HG02571 (cell line): ENCODE data around the gene DNLZ.
"Not testable (repeated sequence)": the region's sequence is repeated elsewhere in the genome, so short reads cannot be mapped to it uniquely, and the experiment has no call there.

Experiments used
- ATAC-seq: cut with Tn5 transposase; IDR thresholded peaks from one replicate; pipeline ENCODE4 v1.9.1; 2021; ENCODE audit warnings: mild to moderate bottlenecking, moderate library complexity; ENCODE audit not compliant: unreplicated experiment

DNLZ gene

DNA sequence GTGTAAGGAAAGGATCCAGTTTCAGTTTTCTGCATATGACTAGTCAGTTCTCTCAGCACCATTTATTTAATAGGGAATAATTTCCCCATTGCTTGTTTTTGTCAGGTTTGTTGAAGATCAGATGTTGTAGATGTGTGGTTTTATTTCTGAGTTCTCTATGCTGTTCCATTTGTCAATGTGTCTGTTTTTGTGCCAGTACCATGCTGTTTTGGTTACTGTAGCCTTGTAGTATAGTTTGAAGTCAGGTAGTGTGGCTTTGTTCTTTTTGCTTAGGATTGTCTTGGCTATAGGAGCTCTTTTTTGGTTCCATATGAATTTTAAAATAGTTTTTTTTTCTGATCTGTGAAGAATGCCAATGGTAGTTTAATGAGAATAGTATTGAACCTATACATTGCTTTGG is 42.6 kb downstream of the DNLZ start:
- ATAC-seq = not testable (repeated sequence)

DNA sequence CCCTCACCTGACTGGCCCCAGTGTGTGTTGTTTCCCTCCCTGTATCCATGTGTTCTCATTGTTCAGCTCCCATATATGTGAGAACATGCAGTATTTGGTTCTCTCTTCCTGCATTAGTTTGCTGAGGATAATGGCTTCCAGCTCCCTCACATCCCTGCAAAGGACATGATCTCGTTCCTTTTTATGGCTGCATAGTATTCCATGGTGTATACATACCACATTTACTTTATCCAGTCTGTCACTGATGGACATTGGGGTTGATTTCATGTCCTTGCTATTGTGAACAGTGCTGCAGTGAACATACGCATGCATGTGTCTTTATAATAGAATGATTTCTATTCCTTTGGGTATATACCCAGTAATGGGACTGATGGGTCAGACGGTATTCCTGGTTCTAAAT is 43.6 kb downstream of the DNLZ start:
- not testable (repeated sequence) for ATAC-seq

DNA sequence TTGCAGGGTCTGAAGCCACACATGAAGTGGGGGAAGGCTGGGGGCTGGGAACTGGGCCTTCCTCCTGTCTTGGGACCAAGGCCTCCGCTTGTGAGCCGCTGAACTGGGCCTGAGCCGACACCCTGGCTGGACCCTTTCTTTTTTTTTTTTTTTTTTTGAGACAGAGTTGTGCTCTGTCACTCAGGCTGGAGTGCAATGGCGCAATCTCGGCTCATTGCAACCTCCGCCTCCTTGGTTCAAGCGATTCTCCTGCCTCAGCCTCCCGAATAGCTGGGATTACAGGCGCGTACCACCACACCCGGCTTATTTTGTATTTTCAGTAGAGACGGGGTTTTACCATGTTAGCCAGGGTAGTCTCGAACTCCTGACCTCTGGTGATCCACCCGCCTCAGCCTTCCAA is 44.3 kb downstream of the DNLZ start:
- not testable (repeated sequence) for ATAC-seq

DNA sequence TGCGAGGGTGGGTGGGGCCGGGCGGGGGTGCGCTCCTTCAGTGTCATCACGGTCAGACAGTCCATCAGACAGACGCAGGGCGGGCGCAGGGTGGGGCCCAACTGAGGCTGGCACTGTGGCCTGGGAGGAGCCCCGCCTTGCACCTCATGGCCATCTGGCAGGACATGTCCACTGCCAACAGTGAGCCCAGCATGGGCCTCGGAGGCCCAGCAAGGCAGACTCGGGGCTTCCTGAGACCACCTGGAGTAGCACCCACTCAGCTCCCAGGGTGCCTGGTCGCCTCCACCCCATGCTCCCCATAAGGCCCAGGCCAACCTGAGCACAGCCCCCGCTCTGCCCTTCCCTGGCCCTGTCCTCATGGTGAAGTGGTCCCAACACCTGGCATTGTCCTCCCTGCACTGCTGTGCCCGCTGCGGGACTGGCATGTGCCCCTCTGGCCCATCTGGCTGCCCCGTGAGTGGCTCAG is 44.7 kb downstream of the DNLZ start:
- no peak for ATAC-seq

DNA sequence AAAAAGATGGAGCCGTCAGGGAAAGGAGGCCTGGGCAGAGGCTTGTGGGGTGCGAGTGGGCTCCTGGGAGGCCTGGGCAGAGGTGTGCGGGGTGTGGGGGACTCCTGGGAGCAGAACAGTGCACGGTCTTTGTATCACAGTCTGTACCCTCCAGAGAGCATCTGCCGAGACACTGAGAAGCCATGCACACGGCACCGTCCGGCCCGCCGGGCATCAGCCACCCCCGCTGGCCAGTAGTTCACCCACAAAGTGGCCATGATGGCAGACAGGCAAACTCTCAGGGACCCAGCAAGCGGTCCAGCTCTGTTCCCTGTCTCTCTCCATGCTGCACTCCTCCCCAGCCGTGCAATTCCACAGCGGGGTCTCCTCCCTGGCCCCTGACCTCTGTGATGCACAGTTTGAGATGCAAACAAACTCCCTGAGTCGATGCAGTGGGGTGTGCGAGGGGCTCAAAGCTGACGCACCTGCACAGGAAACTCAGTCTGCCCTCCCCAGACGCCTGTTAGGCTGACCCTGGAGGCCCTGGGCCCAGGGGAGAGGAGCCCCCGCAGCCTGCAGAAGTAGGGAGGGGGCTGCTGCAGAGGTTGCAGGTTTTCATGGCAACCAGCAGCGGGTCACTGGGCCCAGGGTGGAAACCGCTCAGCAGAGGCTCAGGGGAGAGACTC is 45.3 kb downstream of the DNLZ start:
- ATAC-seq = no peak

DNA sequence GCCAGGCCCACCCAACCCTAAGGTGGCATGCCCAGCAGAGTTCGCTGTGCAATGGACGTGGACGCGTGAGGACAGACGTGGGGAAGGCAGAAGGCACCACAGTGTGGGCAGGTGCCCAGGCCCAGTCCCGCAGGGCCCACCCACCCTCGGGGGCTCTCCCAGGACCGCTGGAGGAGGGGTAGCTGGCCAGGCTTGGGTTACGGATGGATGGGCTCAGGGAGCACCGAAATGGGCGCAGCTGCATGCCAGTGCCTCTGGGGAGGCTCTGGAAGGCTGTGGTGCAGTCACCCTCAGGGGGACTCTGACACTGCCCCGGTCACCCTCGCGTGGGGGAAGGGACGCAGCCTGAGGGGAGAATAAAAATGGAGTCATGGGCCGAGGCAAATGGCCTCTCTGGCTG is 45.8 kb downstream of the DNLZ start:
- no peak for ATAC-seq

DNA sequence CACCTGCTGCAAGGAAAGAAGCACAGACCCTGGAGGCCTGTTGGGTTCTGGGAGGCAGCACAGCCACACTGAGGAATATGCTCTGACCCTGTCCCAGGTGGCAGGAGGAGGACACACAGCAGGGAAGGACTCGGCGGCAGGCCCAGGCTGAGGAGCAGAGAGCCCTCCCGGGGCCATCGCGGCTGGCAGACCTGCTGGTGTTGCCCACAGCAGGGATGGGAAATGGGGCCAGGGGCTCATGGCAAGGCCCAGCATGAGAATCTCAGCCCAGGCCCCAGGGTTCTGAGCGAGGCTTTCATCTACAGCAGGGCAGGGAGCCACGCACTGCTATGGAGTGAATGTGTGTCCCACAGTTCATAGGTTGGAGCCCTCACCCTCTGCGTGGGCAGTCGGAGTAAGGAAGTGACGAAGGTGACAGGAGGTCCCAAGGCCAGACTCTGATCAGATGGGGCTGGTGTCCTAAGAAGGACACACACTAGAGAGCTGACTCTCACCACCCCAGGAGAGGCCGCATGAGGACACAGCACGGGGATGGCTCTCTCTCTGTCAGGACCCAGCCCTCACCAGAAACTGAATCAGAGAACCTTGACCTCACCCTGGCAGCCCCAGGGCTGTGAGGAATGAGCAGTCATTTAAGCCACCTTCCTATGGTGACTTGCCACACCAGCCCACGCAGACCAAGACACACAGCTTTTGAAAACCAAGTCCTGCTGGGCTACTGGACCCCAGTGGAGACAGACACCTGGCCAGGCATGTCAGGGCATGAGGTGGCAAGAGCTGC is 46.5 kb downstream of the DNLZ start:
- ATAC-seq = no peak

DNA sequence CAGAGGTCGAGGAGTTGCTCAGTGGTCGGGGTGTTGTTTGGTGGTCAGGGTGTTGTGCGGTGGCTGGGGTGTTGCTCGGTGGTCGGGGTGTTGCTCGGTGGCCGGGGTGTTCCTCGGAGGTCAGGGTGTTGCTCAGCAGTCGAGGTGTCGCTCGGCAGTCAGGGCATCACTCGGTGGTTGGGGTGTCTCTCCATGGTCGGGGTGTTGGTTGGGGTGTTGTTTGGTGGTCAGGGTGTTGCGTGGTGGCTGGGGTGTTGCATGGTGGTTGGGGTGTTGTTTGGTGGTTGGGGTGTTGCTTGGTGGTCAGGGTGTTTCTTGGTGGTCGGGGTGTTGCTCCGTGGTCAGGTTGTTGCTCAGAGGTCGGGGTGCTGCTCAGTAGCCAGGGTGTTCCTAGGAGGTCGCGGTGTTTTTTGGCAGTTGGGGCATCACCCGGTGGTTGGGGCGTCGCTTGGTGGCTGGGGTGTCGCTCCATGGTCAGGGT is 47.2 kb downstream of the DNLZ start:
- ATAC-seq = no peak

DNA sequence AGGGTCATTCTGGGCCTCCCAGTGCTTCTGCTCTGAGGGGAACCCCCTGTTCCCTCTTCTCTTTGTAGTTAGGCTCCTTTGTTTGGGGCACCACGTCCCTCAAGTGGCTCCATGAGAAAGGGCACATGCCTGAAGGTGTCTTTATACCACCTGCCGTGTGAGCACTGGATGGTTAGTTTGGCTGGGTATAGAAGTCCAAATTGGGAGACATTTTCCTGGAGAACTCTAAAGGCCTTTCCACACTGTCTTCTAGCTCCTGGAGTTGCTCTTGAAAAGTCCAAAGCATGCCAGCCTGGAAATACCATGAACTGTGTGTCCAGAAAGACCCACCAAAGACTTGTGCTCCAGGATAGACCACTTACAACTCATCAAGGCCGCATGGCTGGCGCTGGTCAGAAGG is 48.6 kb downstream of the DNLZ start:
- no peak for ATAC-seq

DNA sequence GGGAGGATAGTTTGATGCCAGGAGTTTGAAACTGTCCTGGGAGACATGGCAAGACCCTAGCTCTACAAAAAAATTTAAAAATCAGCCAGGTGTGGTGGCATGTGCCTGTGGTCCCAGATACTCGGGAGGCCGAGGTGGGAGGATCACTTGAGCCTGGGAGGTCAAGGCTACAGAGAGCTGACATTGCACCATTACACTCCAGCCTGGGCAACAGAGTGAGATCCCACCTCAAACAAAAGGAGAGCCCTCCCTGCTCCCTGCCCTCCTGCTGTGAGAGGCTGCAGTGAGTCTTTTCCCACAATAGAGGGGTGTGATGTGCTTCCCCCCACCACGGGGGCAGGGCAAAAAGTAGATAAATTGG is 49.5 kb downstream of the DNLZ start:
- no peak for ATAC-seq

DNA sequence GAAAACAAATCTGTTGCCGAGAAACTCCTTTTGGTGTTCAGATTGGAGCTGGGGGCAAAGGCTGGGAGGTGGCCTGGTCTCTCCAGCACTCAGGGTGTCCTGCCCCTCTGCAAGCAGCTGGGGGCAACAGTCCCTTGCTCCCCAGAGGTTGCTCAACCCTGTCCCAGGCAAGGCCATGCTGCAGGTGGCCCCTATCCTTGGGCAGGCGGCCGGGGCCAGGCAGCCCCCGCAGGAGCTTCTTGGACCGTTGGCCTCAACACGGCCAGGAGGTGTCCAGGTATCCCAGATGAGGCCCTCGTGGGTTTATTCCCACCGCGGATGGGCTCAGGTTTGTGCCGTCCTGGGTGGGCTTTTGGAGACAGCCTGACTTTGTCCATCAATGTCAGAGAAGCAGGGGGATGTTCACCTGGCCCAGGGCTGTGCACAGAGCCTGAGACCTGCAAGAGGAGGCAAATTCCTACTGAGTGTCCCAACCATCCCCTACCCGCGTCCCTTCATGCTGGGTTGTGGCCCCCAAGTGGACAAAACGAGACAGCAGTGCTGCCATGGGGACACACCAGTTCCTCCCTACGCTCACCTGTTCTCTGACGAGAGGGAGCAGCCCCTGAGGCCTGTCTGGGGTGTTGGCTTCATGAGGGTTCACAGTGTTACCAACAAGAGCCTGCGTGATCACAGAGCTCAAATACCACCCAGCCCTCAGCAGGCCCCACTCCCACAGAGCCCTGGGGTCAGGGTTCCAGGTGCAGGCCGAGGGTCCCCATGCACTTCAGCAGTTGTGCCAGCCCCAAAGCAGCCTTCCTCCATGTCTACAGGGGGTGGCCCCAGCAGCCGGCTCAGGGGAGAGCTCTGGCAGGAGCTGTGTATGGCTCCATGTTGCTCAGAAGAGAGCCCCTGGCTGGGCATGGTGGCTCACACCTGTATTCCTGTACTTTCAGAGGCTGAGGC is 50.2 kb downstream of the DNLZ start:
- ATAC-seq = no peak

DNA sequence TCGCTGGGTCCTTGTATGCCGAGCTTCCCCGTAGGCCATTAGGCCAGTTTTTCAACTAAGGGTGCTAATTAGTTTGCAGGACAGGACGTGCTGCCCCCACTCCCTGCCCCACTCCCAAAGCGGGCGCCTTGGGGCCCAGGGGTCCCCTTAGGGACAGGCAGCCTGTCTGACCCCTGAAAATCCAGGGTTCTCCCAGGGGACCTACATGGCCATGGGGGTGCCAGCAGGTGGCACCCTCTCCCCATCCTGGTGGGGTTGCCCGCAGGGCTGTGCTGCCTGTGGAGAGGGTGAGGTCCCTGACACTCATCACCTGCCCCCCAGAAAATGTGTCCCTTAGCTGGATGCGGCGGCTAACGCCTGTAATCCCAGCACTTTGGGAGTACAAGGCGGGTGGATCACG is 51.1 kb downstream of the DNLZ start:
- ATAC-seq = no peak

DNA sequence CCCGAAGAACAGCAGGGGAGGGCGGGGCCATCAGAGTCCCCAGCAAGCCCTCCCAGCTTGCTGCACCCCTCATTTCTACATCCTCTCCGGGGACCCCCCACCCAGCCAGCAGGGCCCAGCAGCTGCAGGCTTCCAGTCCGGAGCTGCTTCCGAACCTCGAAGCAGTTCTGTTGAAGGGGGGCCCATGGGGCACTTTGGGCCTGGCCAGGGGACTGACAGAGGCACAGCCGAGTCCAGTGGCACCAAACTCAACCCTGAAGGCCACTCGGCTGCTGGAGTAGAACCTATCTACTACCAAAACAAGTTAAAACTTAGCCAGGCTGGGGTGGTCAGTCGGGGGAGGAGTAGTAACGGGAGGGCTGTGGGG is 51.6 kb downstream of the DNLZ start:
- no peak for ATAC-seq

DNA sequence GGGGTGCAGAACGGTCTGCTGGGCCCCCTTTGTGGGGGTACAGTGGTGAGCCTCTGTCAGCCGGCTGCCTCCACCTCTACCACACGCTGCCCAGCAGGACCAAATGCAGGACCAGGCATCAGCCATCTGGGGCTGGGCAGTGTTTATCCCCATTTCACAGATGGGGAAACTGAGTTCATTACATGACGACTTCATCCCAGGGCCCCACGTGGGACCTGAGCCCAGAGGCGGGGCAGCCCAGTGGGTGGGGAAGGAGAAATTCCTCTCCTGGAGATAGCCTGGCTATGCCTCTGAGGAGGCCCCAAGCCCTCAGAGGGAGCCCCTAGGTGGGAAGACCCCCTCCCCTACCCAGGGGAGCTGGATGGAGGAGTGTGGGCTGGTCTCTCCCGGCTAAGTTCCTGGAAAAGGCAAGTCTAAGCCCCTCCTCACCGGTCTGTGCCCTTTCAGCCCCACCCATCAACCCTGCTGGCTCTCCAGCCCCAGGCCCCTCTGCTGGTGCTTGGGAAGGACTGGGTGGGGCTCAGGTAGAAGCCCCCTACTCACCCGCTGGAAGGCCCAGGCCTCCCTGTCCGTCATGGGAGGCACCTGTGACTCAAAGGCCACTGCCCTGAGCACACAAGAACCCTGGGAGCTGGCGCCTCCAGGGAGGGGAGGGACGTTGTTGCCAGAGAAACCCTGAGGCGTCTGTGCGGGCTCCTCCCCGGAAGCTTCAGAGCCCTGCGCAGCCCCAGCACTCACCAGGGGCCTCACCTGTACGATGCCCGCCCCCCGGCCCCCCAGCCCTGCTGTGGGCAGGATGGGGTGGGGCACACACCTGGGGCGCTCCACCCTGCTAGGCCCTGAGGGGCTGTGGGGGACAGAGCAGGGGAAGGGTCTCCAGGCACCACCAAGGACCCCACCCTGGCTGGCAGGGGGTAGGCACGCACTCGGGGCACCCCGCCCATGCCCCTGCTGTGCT is 52.2 kb downstream of the DNLZ start:
- no peak for ATAC-seq

DNA sequence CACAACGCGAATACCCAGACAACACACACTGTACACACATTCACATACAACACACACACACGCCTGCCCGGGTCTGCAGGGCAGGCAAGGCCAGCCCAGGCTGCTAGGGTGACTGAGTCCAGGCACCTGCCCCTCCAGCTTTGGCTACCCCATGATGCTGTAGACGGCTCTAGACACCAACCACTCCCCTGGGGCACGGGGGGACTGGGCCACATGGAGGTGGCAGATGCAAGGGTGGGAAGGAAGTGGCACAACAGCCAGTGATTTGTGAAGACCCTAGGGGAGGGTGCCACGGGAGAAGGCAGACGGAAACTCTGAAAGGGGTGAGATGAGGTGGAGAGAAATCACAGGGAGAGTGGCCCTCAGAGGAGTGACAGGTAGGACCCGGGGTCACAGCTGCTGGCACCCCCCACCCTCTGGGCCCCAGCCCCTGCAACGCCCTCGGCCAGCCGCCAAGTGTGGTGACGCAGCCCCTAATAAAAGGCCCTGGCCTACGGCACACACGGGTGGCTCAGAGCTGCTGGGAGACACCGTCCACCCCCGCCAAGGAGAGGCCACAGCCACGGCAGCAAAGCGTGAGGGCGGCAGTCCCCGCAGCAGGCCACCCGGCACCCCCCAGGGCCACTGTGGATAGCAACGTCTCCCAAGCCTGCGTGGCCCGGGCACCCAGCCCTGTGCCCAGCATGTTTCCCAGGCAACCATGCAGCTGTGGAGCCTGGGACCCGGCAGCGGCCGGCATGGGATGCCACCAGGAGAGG is 53.1 kb downstream of the DNLZ start:
- ATAC-seq = no peak

DNA sequence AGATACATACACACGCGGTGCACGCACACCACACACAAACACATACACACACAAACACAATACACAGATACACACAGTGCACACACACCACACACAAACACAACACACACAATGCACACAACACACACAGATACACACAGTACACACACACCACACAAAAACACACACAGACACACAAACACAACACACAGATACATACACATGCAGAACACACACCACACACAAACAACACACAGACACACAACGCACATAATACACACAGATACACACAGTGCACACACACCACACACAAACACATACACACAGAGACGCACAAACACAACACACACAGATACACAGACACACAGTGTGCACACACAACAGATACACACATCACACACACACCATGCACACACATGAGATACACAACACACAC is 53.7 kb downstream of the DNLZ start:
- ATAC-seq = no peak
